K562 treated with DMSO at 1 percent for 4 hours (cell line): ENCODE data around the gene MRPL48. TPM values are rescaled to one million over a fixed set of nuclear protein-coding genes. Genes with fewer than 3 reads are reported as not detected.

Experiments used
- total RNA-seq: library from RNA; unstranded; fragments of 300-600 nt; gene quantifications from 2 replicates; pipeline ENCODE4 v1.2.3, GENCODE V29; 2022; ENCODE audit not compliant: insufficient read depth

MRPL48 gene
- 63.9 and 88.5 TPM in 2 replicates for total RNA-seq

DNA sequence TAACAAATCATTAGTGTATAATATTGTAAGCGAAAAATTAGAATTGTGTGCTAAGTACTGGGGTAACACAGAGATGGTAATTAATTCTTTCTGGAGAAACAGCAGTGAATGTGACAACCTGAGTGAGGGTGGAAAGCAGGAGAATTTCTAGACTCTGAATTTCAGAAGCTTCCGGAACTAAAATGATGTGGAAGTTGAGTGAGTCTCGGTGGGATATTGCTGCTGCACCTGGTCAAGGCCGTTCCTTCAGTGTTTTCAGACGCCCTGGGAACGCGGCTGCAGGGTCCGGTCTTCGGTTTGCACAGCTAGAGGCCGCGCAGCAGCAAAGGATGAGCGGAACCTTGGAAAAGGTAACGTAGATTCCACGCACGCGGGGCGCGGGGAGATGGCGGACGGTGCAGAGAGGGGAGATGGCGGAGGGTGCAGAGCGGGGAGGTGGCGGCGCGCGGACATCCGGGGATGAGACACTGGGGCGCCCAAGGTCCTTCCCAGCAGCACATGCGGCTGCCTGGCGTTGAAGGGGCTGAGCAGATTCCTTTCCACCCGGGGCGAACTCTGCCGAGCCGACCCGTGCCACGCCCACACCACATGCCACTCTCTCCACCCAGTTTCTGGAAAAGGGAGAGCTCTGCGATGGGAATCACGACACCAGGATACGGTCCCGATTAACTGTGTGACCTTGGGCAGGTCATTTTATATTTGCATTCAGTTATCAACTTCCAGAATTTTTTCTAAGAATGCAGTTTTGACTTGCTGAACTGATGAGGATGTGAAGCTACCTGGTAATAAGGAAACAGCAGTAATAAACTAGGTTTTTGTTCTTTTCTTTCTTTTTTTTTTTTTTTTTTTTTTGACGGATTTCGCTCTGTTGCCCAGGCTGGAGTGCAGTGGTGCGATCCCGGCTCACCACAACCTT is at the start of gene MRPL48:
Gene MRPL48, plus strand, starts transcription at position 232 of the 916 bp plus-strand sequence. Its CDS starts 98 bp downstream, at position 330.

DNA sequence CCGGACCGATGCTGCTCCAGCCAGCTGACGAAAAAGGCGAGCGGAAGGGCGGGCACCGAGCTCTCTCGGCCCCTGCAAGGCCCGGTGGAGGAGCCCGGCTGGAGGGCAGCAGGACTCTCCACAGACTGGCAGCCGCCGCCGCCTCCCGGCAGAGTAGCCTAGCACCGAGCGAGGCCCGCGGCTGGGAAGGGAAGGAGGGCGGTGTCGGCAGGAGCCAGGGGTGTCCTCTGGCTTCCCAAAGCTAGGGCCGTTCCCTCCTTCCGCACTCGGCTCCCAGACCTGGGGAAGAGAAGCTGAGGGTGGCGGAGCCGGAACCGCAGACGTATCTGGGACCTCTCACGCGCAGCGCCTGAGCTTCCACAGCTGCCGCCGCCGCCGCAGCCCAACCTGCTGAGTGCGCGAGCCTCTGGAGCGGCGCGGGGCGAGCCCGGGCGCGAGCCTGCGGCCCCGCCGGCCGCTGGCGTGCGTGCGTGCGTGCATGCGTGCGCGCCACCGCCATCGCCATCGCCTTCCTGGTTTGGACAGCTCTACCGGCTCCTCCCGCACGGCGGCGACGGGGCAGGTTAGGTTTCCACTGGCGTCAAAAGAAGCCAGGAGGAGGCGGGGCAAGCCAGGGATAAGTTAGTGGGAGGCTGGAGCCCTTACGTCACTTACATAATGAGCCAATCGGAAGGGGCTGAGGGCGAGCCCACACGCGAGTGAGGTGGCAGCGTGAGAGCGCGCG is 26.8 kb upstream of the MRPL48 start, which contains the start of gene RAB6A:
Gene RAB6A, minus strand, starts transcription at position 396 of the 724 bp plus-strand sequence. CDS start 439 bp downstream, outside the sequence.

DNA sequence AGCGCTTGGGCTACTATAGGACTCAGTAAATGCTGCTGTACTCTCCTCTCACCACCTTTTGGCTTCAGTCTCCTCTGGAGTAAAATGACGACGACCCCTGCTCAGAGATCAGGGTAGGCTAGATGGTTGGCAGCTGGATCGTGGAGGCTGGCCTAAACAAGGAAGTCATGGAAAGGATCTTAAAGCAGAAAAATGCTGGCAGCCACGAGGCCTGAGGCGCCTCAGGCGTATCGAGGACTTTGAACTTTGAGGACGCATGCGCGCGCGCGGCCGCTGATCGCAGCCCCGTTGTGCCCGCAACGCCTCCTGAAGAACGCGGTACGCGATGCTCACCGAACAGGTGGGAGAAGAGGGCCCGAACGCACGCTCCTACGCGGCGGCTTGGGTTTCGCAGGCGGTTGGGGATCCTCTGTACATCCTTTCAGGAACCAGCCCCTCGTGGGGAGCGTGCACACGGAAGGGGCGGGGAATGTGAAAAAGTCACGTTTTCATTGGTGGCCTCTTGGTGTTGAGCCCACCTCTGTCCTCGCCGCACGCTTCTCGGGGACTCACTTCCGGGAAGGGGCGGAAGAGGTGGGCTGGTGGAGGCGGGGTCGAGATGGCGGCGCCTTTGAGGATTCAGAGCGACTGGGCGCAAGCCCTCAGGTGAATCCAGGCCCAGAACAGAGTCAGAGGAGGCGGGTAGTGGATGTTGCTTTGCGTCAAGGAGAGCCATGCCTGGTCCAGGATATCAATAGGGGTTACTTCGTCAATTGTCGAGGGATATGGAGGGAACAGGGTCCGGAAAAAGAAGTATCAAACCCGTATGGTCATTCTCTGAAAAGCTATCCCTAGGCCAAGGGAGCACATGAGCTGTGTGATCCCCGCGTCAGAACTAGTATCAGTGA is 89.0 kb downstream of the MRPL48 start, which contains the start of the genes COA4 and PAAF1:
Gene COA4, minus strand, starts transcription at position 423 of the 887 bp plus-strand sequence. CDS start 3,468 bp downstream, outside the sequence.
Gene PAAF1, plus strand, starts transcription at position 576 of the 887 bp plus-strand sequence. Its CDS starts 23 bp downstream, at position 599.

Other genes with a start within 250 kb of the MRPL48 start
- 8.4 and 8.9 TPM in 2 replicates for gene FAM168A, start 189.8 kb upstream of the MRPL48 start, total RNA-seq
- gene PLEKHB1, start 141.3 kb upstream of the MRPL48 start, total RNA-seq = not detected in 2 replicates
- 76.7 and 78.8 TPM in 2 replicates for gene RAB6A, start 26.8 kb upstream of the MRPL48 start, total RNA-seq
- 63.2 and 78.8 TPM in 2 replicates for gene COA4, start 89.0 kb downstream of the MRPL48 start, total RNA-seq
- gene PAAF1, start 89.1 kb downstream of the MRPL48 start, total RNA-seq = 14.5 and 18.6 TPM in 2 replicates
- gene DNAJB13, start 163.2 kb downstream of the MRPL48 start, total RNA-seq = not detected in 2 replicates
- gene UCP2, start 195.0 kb downstream of the MRPL48 start, total RNA-seq = 67.6 and 95.4 TPM in 2 replicates
- gene UCP3, start 221.2 kb downstream of the MRPL48 start, total RNA-seq = 4.9 TPM in 1 of 2 replicates, not detected in the other